Smooth muscle cell (in vitro differentiated cells): ENCODE results near the gene MUC2. TPM values are rescaled to one million over a fixed set of nuclear protein-coding genes. Genes with fewer than 3 reads are reported as not detected.

Experiments used
- DNase-seq: peaks from one replicate; lab custom pipeline; 2025; ENCODE audit not compliant: unreplicated experiment; lab: John Stamatoyannopoulos, UW
- H2AFZ ChIP-seq: fragments of 200-600 bp; sonication (generic); 2 replicates; pipeline ENCODE4 v1.6.0; 2016; ENCODE audit warnings: antibody characterized with exemption, low read depth, mild to moderate bottlenecking
- H3F3A ChIP-seq: fragments of 200-600 bp; sonication (generic); 2 replicates; pipeline ENCODE4 v1.6.0; 2017; ENCODE audit warnings: antibody characterized with exemption, low read depth
- H3K27ac ChIP-seq: fragments of 200-600 bp; sonication (generic); 2 replicates; pipeline ENCODE4 v1.5.1; 2016; ENCODE audit warnings: low read depth, mild to moderate bottlenecking
- H3K27me3 ChIP-seq: fragments of 200-600 bp; sonication (generic); 2 replicates; pipeline ENCODE4 v1.6.1; 2016; ENCODE audit warnings: low read depth, mild to moderate bottlenecking
- H3K36me3 ChIP-seq: fragments of 200-600 bp; sonication (generic); 2 replicates; pipeline ENCODE4 v1.5.1; 2016; ENCODE audit warnings: low read depth
- H3K4me1 ChIP-seq: fragments of 200-600 bp; sonication (generic); 2 replicates; pipeline ENCODE4 v1.5.1; 2016; ENCODE audit warnings: low read depth
- H3K4me2 ChIP-seq: fragments of 200-600 bp; sonication (generic); 2 replicates; pipeline ENCODE4 v1.6.0; 2016; ENCODE audit warnings: mild to moderate bottlenecking
- H3K4me3 ChIP-seq: fragments of 200-600 bp; sonication (generic); 2 replicates; pipeline ENCODE4 v1.5.1; 2016; ENCODE audit warnings: mild to moderate bottlenecking
- H3K79me2 ChIP-seq: fragments of 200-600 bp; sonication (generic); 2 replicates; pipeline ENCODE4 v1.6.0; 2016; ENCODE audit warnings: low read depth, mild to moderate bottlenecking
- H3K9ac ChIP-seq: fragments of 200-600 bp; sonication (generic); 2 replicates; pipeline ENCODE4 v1.6.0; 2016; ENCODE audit warnings: low read depth
- H3K9me3 ChIP-seq: fragments of 200-600 bp; sonication (generic); replicated peaks from 2 replicates; pipeline ENCODE4 v1.5.1; 2016; ENCODE audit warnings: low read depth
- H4K20me1 ChIP-seq: fragments of 200-600 bp; sonication (generic); 2 replicates; pipeline ENCODE4 v1.6.0; 2016; ENCODE audit warnings: low read depth
- WGBS: methylation state at CpG from one replicate; pipeline ENCODE4 v1.1.7; 2016; ENCODE audit warnings: low lambda C conversion rate; 5-methylcytosine and 5-hydroxymethylcytosine counted together
- polyA plus RNA-seq: library from polyadenylated mRNA; unstranded; fragments of >200 nt; fragmentation: Nextera tagmentation; extraction: Ambion mirVana; gene quantifications from 2 replicates; pipeline ENCODE4 v1.2.1, GENCODE V29; 2016
- total RNA-seq: library from RNA; depleted of rRNA; stranded (reverse); fragments of >200 nt; gene quantifications from 2 replicates; pipeline ENCODE4 v1.2.3, GENCODE V29; 2014
- TF ChIP-seq, protein P1 (sequence below): fragments of 200-600 bp; sonication (generic); IDR thresholded peaks from 2 replicates; pipeline ENCODE4 v1.5.1; 2017; ENCODE audit warnings: borderline replicate concordance, mild to moderate bottlenecking, antibody characterized with exemption; ENCODE audit not compliant: insufficient read depth, poor library complexity, severe bottlenecking

MUC2 gene
- total and polyA plus RNA-seq, 2 experiments from 2014 or later: not detected

DNA sequence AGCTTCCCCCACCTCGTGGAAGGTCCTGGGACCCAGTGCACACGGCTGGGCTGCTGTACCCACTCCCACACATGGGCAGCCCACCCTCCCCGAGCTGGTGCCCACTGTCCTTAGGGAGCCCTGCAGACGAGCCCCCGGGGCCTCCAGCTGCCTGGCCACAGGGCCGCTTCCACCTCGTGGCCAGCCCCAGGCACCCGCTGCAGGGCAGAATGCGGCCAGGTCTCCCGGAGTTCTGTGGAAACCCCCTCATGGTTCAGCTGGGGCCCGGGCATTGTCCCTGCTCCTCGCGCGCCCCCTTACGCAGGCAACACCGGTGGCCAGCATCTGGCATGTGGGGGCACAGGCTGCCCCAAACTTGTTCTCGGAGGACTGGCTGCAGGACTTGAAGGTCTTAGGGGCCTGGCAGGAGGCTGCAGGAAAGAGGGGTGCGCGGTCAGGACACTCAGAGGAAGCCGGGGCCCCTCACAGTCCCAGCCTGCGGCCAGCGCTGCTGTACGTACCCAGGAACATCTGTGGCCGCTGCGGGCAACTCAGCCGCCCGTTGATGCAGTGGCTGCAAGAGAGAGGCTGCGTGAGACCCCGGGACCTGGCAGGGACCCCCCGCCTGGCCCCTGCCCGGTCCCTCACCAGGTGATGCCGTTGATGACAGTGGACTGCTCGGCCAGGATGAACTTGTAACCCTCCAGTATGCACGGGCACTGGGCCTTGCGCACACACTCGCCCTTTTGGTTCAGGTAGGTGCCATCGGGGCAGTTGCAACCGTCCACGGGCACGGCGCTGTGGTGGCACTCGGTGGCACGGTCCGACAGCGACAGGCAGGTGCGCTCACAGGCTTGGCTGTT, 47.8 kb upstream of the MUC2 start:
- Histone ChIP-seq H3K27ac (no peak overlapping the region), H3K4me3 (no peak overlapping the region), H2AFZ (no peak overlapping the region), H3K27me3 (no peaks in the 10 kb centered on the region), H3K36me3 (no peaks in the 10 kb centered on the region), H4K20me1 (no peaks in the 10 kb centered on the region), H3K9ac (no peak overlapping the region), H3K9me3 (no peaks in the 10 kb centered on the region), H3F3A (no peaks in the 10 kb centered on the region), H3K4me2 (no peak overlapping the region), H3K79me2 (no peaks in the 10 kb centered on the region), H3K4me1 (no peaks in the 10 kb centered on the region)
- no peak for DNase-seq
- TF ChIP-seq, protein P1, sequence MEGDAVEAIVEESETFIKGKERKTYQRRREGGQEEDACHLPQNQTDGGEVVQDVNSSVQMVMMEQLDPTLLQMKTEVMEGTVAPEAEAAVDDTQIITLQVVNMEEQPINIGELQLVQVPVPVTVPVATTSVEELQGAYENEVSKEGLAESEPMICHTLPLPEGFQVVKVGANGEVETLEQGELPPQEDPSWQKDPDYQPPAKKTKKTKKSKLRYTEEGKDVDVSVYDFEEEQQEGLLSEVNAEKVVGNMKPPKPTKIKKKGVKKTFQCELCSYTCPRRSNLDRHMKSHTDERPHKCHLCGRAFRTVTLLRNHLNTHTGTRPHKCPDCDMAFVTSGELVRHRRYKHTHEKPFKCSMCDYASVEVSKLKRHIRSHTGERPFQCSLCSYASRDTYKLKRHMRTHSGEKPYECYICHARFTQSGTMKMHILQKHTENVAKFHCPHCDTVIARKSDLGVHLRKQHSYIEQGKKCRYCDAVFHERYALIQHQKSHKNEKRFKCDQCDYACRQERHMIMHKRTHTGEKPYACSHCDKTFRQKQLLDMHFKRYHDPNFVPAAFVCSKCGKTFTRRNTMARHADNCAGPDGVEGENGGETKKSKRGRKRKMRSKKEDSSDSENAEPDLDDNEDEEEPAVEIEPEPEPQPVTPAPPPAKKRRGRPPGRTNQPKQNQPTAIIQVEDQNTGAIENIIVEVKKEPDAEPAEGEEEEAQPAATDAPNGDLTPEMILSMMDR: no peak
- WGBS: 94% methylated on average over 41 of the region's 46 CpGs

DNA sequence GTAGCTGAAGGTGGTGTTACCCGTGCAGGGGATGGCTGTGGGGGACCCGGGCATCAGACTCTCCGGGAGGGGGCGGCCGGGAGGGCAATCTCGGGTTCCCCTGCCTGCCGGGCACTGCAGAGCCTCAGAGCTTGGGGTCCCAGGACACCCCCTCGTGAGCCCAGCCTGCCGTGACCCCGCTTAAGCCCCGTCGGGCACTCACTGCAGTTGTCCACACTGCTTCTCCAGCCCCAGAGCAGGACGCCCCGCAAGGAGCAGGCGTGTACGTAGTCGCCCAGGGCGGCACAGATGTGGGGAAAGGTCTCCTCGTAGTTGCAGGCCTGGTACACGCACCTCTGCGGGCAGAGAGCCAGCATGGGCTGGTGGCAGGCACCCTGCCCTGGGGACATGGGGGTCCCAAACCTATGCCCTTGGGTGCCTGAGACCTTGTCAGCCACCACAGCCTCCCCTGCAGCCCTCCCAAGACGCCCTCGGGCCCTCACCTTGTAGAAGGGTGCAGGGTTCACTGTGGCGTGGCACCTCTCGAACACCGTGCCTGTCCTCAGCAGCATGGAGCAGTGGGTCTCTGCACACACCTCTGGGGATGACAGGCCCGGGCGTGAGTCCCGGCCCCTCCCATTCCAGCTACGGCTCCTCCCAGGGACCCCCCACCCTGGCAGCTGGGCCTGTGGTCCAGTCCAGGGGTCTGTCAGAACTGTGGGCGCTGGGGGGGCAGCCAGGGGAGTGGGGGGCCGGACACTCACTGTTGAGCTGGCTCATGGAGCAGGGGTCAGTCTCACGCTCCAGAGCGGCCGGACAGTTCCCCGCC, 47.0 kb upstream of the MUC2 start:
- Histone ChIP-seq H3K27me3 (no peaks in the 10 kb centered on the region), H2AFZ (no peak overlapping the region), H3K4me3 (no peak overlapping the region), H3K4me1 (no peaks in the 10 kb centered on the region), H3K9ac (no peak overlapping the region), H3K27ac (no peak overlapping the region), H3F3A (no peaks in the 10 kb centered on the region), H3K36me3 (no peaks in the 10 kb centered on the region), H3K79me2 (no peaks in the 10 kb centered on the region), H3K4me2 (no peak overlapping the region), H4K20me1 (no peaks in the 10 kb centered on the region), H3K9me3 (no peaks in the 10 kb centered on the region)
- TF ChIP-seq, protein P1: no peak
- 93% methylated on average over 30 of the region's 36 CpGs for WGBS
- no peak for DNase-seq

DNA sequence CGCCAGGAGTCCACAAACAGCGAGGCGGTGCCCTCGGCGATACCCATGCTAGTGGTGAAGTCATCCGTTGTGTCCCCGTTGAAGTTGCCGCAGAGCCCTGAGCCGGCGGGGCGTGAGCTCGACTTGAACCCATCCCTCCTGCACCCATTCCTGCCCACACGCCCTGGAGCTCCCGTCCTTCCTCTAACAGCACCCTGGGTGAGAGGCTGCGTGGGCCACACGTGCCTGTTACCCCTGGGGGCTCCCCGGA, 46.5 kb upstream of the MUC2 start:
- Histone ChIP-seq H3K4me1 (no peaks in the 10 kb centered on the region), H3K27me3 (no peaks in the 10 kb centered on the region), H3F3A (no peaks in the 10 kb centered on the region), H2AFZ (no peak overlapping the region), H3K4me2 (no peak overlapping the region), H3K9ac (no peak overlapping the region), H4K20me1 (no peaks in the 10 kb centered on the region), H3K27ac (no peak overlapping the region), H3K36me3 (no peaks in the 10 kb centered on the region), H3K9me3 (no peaks in the 10 kb centered on the region), H3K79me2 (no peaks in the 10 kb centered on the region), H3K4me3 (no peak overlapping the region)
- 93% methylated on average over 16 of the region's 17 CpGs for WGBS
- TF ChIP-seq, protein P1: no peak
- DNase-seq: no peak
